Measurements from ENCODE around the gene ZBTB2. TPM values are rescaled to one million over a fixed set of nuclear protein-coding genes. Genes with fewer than 3 reads are reported as not detected.

Gene ZBTB2
- total RNA-seq, 2 experiments from 2014 or later = 16.4 to 17.0 TPM

DNA sequence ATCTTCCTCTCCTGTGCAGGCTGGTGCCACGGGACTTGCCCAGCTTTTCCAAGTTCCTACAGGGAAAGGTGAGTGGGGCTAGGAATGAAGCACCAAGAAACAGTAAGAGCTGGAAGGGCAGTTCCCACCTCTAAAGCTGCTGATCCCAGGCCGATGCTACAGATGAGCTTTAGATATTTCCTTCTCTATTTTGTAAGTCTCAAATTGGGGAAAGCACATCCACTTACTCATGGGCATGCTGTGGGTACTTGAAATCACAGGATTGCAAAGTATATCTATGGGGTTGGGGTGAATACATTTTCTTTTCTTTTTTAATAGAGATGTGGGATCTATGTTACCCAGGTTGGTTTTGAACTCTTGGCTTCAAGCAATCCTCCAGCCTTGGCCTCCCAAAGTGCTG, 3.1 kb downstream of the ZBTB2 start:
- H2AFZ ChIP-seq (ENCODE audit: low read length) = no peak overlapping the region
- no peak for DNase-seq (ENCODE audit: low spot score)
- peaks cover 81% of the 10 kb centered on the region for H3K79me2 ChIP-seq (ENCODE audit: insufficient read depth, low read depth, low read length)
- peak overlapping the region; percentile 97 for H3K27ac ChIP-seq (ENCODE audit: low read depth, low read length, poor library complexity, severe bottlenecking)
- TF ChIP-seq, protein P1, sequence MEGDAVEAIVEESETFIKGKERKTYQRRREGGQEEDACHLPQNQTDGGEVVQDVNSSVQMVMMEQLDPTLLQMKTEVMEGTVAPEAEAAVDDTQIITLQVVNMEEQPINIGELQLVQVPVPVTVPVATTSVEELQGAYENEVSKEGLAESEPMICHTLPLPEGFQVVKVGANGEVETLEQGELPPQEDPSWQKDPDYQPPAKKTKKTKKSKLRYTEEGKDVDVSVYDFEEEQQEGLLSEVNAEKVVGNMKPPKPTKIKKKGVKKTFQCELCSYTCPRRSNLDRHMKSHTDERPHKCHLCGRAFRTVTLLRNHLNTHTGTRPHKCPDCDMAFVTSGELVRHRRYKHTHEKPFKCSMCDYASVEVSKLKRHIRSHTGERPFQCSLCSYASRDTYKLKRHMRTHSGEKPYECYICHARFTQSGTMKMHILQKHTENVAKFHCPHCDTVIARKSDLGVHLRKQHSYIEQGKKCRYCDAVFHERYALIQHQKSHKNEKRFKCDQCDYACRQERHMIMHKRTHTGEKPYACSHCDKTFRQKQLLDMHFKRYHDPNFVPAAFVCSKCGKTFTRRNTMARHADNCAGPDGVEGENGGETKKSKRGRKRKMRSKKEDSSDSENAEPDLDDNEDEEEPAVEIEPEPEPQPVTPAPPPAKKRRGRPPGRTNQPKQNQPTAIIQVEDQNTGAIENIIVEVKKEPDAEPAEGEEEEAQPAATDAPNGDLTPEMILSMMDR (conservative IDR thresholded peaks at IDR 0.05; ENCODE audit: low read length) = no peak
- no peak for TF ChIP-seq EZH2phosphoT487 (IDR thresholded peaks at IDR 0.05; ENCODE audit: borderline replicate concordance, low read depth, low read length)
- intact Hi-C loops (cut with micrococcal nuclease; ENCODE audit: unreplicated experiment) = no loop called here
- CTCF ChIA-PET (ENCODE audit: unreplicated experiment) = no interaction called here
- POLR2A ChIA-PET = interaction anchor here (1.1 to 1.6 kb wide), 2 partner anchors 9 to 17 kb away, joined by 3 to 5 read pairs; no protein-coding TSS in a partner anchor
- peaks cover 54% of the 10 kb centered on the region for H3K36me3 ChIP-seq (ENCODE audit: insufficient read depth, low read length)
- H3K4me3 ChIP-seq (ENCODE audit: low read depth, low read length, poor library complexity, severe bottlenecking) = peak overlapping the region; percentile 26
- H3K4me1 ChIP-seq (ENCODE audit: insufficient read depth, low read length, poor library complexity, severe bottlenecking) = peaks cover 42% of the 10 kb centered on the region
- peaks cover 14% of the 10 kb centered on the region for H4K20me1 ChIP-seq (ENCODE audit: insufficient read depth, low read length)
- H3K9me2 ChIP-seq (ENCODE audit: insufficient read depth, low read length) = no peaks in the 10 kb centered on the region
- H3K4me2 ChIP-seq (ENCODE audit: low read length) = peak overlapping the region; percentile 91
- no TSS peak for BruUV-seq (replicated peaks)
- no peaks in the 10 kb centered on the region for H3K9me3 ChIP-seq (ENCODE audit: low read length)

DNA sequence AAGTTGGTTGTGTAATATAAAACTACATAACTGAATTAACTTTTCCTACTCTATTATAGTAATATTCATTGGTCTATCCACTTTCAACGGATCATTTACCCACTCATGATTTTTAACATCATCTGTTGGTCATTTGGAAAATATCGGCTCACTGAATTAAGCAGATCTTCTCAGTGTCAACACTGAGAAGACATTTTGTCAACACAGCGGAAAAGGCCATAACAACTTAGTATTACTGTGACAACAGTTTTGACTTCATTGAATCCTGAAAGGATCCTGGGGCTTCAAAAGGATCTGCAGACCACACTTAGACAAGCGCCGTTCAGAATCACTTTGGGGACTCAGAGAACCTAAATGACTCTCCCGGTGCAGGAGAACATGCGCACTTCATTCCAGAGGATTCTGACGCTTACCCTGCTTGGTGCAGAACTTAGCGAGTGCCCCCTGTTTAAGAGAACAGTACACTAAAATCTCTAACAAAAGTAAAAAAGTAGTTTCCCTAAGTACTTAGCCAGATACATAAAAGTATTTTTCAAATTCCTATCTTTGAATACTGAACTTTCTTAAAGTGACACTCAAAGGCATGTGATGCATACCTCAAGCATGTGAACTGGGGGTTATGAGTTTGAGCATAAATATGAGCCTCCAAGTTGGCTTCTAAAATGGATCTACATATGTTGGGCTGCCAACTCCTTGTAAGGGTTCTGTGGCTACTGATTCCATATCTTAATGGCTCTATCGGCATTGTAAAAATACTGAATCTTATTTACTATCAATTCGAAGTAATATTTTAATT, 4.0 kb downstream of the ZBTB2 start:
- Histone ChIP-seq H3K4me2 (ENCODE audit: low read length) (no peak overlapping the region), H3K36me3 (ENCODE audit: insufficient read depth, low read length) (peaks cover 45% of the 10 kb centered on the region), H3K4me1 (ENCODE audit: insufficient read depth, low read length, poor library complexity, severe bottlenecking) (peaks cover 34% of the 10 kb centered on the region), H3K9me3 (ENCODE audit: low read length) (no peaks in the 10 kb centered on the region), H3K9me2 (ENCODE audit: insufficient read depth, low read length) (no peaks in the 10 kb centered on the region), H2AFZ (ENCODE audit: low read length) (no peak overlapping the region), H4K20me1 (ENCODE audit: insufficient read depth, low read length) (peaks cover 5% of the 10 kb centered on the region), H3K27ac (ENCODE audit: low read depth, low read length, poor library complexity, severe bottlenecking) (no peak overlapping the region), H3K4me3 (ENCODE audit: low read depth, low read length, poor library complexity, severe bottlenecking) (no peak overlapping the region), H3K79me2 (ENCODE audit: insufficient read depth, low read depth, low read length) (peaks cover 76% of the 10 kb centered on the region)
- no peak for TF ChIP-seq EZH2phosphoT487 (IDR thresholded peaks at IDR 0.05; ENCODE audit: borderline replicate concordance, low read depth, low read length)
- TF ChIP-seq, protein P1 (conservative IDR thresholded peaks at IDR 0.05; ENCODE audit: low read length) = no peak
- no TSS peak for BruUV-seq (replicated peaks)
- intact Hi-C loops (cut with micrococcal nuclease; ENCODE audit: unreplicated experiment) = no loop called here
- POLR2A ChIA-PET = interaction anchor here (0.7 to 1.1 kb wide), 2 partner anchors 8 to 460 kb away, joined by 3 read pairs; no protein-coding TSS in a partner anchor
- DNase-seq (ENCODE audit: low spot score) = no peak
- CTCF ChIA-PET (ENCODE audit: unreplicated experiment) = no interaction called here

DNA sequence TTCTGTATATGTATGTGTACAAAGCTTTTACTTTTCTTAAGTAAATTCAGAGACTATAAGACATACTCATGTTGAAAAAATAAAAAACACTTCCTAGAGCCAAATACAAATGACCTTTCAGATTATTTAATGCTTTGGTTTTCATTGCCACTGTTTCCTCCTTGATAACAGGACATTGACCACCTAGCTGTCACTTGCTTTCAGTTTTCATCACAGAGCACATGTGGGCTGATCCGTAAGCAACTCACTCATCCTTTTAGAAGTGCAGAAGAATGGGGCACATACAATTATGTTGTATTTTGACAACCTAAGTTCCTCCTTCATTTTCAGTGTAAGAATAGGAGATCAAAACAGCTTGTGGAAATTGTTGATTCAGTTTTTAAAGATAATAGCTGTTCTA, 6.2 kb downstream of the ZBTB2 start:
- CTCF ChIA-PET (ENCODE audit: unreplicated experiment) = no interaction called here

More for the DNA sequence above, 6.2 kb downstream of the ZBTB2 start:
- POLR2A ChIA-PET = interaction anchor here (0.6 to 1.3 kb wide), 4 partner anchors 10 to 67 kb away, joined by 3 read pairs; partner anchors contain the start of gene RMND1
- intact Hi-C loops (cut with micrococcal nuclease; ENCODE audit: unreplicated experiment) = no loop called here
- no peak for DNase-seq (ENCODE audit: low spot score)
- no peaks in the 10 kb centered on the region for H3K9me3 ChIP-seq (ENCODE audit: low read length)
- no peaks in the 10 kb centered on the region for H3K9me2 ChIP-seq (ENCODE audit: insufficient read depth, low read length)
- peaks cover 45% of the 10 kb centered on the region for H3K36me3 ChIP-seq (ENCODE audit: insufficient read depth, low read length)
- H3K27ac ChIP-seq (ENCODE audit: low read depth, low read length, poor library complexity, severe bottlenecking) = no peak overlapping the region
- TF ChIP-seq, protein P1 (conservative IDR thresholded peaks at IDR 0.05; ENCODE audit: low read length) = no peak
- no peak for TF ChIP-seq EZH2phosphoT487 (IDR thresholded peaks at IDR 0.05; ENCODE audit: borderline replicate concordance, low read depth, low read length)
- H3K4me1 ChIP-seq (ENCODE audit: insufficient read depth, low read length, poor library complexity, severe bottlenecking) = peaks cover 41% of the 10 kb centered on the region
- H3K4me3 ChIP-seq (ENCODE audit: low read depth, low read length, poor library complexity, severe bottlenecking) = no peak overlapping the region
- H4K20me1 ChIP-seq (ENCODE audit: insufficient read depth, low read length) = no peaks in the 10 kb centered on the region
- H3K79me2 ChIP-seq (ENCODE audit: insufficient read depth, low read depth, low read length) = peaks cover 83% of the 10 kb centered on the region
- no peak overlapping the region for H2AFZ ChIP-seq (ENCODE audit: low read length)
- no TSS peak for BruUV-seq (replicated peaks)
- peak overlapping the region; percentile 40; the same call in 1 of the 2 replicates for H3K4me2 ChIP-seq (ENCODE audit: low read length)
